Sigmoid colon (tissue), 7 donors: ENCODE results near the gene CTIF. TPM values are rescaled to one million over a fixed set of nuclear protein-coding genes. Genes with fewer than 3 reads are reported as not detected.

Experiments
- DNase-seq: peaks from one replicate; pipeline ENCODE4 v3.0.0-alpha.2; 2019
- H3K27ac ChIP-seq, 4 donors: fragments of 200-600 bp; sonication (generic); one replicate each; pipeline ENCODE4 v1.5.1; 2016 to 2019; ENCODE audit warnings: mild to moderate bottlenecking in 1 of 4
- H3K27me3 ChIP-seq, 3 donors: fragments of 200-600 bp; sonication (generic); one replicate each; pipeline ENCODE4 v1.5.1; 2019; ENCODE audit warnings: mild to moderate bottlenecking in 1 of 3
- H3K36me3 ChIP-seq, 4 donors: fragments of 200-600 bp; sonication (generic); one replicate each; pipeline ENCODE4 v1.5.1; 2016 to 2019
- H3K4me1 ChIP-seq, 4 donors: fragments of 200-600 bp; sonication (generic); one replicate each; pipeline ENCODE4 v1.5.1; 2017 to 2019
- H3K4me3 ChIP-seq, 4 donors: fragments of 200-600 bp; sonication (generic); one replicate each; pipeline ENCODE4 v1.5.1; 2017 to 2019; ENCODE audit warnings: mild to moderate bottlenecking in 2 of 4, moderate library complexity in 1 of 4
- H3K9me3 ChIP-seq, 4 donors: fragments of 200-600 bp in 3 of 4; sonication (generic) in 3 of 4; one replicate each; pipeline versions ENCODE4 v1.5.1 to v1.6.1; 2013 to 2019
- EP300 ChIP-seq, 4 donors: sonication (generic); formaldehyde crosslinking; IDR thresholded peaks; one replicate each; pipeline ENCODE4 v1.6.1; 2017; ENCODE audit warnings: antibody characterized with exemption in 4 of 4
- POLR2A ChIP-seq, 2 donors: fragments of 450-650 bp; IDR thresholded peaks; one replicate each; pipeline ENCODE4 v1.6.1; 2016; ENCODE audit warnings: antibody characterized with exemption in 2 of 2, mild to moderate bottlenecking in 2 of 2, moderate library complexity in 2 of 2
- POLR2AphosphoS5 ChIP-seq, 4 donors: sonication (generic); formaldehyde crosslinking; IDR thresholded peaks; one replicate each; pipeline ENCODE4 v1.6.1; 2017; ENCODE audit warnings: antibody characterized with exemption in 4 of 4
- WGBS, 2 donors: extraction: QIAGEN DNeasy Blood & Tissue Kit; methylation state at CpG; one replicate each; pipeline ENCODE4 v1.1.7; 2013; 5-methylcytosine and 5-hydroxymethylcytosine counted together
- intact Hi-C: fragments of 100-400 bp; cut with DNase I; formaldehyde crosslinking; loops from one replicate; pipeline ENCODE4 v1.15.1; 2023
- polyA plus RNA-seq, 3 donors: library from polyadenylated mRNA; stranded (reverse); fragments of 200-250 nt; gene quantifications; one replicate each; pipeline ENCODE4 v1.2.3, GENCODE V29; 2013
- total RNA-seq, 4 donors: library from RNA; depleted of rRNA; stranded (reverse); fragments of >200 nt; gene quantifications; one replicate each; pipeline ENCODE4 v1.1.0, GENCODE V29; 2016
- TF ChIP-seq, protein P1 (sequence below), 4 experiments: fragments of 450-650 bp in 3 of 4; fragments of 200-600 bp in 1 of 4; IDR thresholded peaks; one replicate each; pipeline ENCODE4 v1.5.1; 2016 to 2019; ENCODE audit warnings: antibody characterized with exemption in 4 of 4, mild to moderate bottlenecking in 3 of 4, moderate library complexity in 2 of 4
- donor health status: healthy with polysubstance abuse.
- donor health status: Bipolar disorder and iron deficiency.
- donor health status: healthy.

CTIF gene
- total and polyA plus RNA-seq, 7 donors = 3.6 to 65.9 (median 22.5) TPM

DNA sequence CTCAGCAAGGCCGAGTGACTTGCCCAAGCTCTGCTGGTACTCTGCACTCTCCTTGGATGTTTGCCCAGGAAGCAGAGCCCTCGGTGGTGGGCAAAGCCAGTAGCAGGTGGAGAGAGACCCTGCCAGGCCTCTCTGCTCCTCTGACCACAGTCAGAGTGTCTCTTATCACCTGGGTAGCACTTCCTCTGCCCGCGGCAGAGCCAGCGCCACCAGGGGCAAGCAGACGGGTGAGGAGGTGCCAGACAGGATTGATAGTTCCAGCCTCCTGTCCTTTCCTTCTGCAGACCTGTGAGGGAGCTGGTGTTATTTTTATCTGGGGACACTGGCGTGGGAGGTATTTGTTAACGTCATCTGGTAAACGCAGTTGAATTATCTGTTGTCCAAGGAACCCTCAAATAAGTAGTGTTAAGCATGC, 259.0 kb downstream of the CTIF start:
- intact Hi-C loops = no loop called here
- Histone ChIP-seq H3K4me3 (no peak overlapping the region), H3K27ac (peak overlapping the region in 2 of 4 donors; percentile 32 to 46), H3K36me3 (peaks cover 0 to 33% (median 3%) of the 10 kb centered on the region in 4 donors), H3K4me1 (peaks cover 0 to 11% (median 5%) of the 10 kb centered on the region in 4 donors), H3K27me3 (no peaks in the 10 kb centered on the region), H3K9me3 (no peaks in the 10 kb centered on the region)
- WGBS, 2 donors = 66 to 81% methylated on average over 9 of the region's 9 CpGs
- peak; percentile 55 for DNase-seq
- TF ChIP-seq POLR2AphosphoS5 (IDR thresholded peaks at IDR 0.05) = no peak
- TF ChIP-seq EP300 (IDR thresholded peaks at IDR 0.05) = no peak
- TF ChIP-seq, protein P1, sequence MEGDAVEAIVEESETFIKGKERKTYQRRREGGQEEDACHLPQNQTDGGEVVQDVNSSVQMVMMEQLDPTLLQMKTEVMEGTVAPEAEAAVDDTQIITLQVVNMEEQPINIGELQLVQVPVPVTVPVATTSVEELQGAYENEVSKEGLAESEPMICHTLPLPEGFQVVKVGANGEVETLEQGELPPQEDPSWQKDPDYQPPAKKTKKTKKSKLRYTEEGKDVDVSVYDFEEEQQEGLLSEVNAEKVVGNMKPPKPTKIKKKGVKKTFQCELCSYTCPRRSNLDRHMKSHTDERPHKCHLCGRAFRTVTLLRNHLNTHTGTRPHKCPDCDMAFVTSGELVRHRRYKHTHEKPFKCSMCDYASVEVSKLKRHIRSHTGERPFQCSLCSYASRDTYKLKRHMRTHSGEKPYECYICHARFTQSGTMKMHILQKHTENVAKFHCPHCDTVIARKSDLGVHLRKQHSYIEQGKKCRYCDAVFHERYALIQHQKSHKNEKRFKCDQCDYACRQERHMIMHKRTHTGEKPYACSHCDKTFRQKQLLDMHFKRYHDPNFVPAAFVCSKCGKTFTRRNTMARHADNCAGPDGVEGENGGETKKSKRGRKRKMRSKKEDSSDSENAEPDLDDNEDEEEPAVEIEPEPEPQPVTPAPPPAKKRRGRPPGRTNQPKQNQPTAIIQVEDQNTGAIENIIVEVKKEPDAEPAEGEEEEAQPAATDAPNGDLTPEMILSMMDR (IDR thresholded peaks at IDR 0.05) = no peak
- TF ChIP-seq POLR2A (IDR thresholded peaks at IDR 0.05) = no peak

DNA sequence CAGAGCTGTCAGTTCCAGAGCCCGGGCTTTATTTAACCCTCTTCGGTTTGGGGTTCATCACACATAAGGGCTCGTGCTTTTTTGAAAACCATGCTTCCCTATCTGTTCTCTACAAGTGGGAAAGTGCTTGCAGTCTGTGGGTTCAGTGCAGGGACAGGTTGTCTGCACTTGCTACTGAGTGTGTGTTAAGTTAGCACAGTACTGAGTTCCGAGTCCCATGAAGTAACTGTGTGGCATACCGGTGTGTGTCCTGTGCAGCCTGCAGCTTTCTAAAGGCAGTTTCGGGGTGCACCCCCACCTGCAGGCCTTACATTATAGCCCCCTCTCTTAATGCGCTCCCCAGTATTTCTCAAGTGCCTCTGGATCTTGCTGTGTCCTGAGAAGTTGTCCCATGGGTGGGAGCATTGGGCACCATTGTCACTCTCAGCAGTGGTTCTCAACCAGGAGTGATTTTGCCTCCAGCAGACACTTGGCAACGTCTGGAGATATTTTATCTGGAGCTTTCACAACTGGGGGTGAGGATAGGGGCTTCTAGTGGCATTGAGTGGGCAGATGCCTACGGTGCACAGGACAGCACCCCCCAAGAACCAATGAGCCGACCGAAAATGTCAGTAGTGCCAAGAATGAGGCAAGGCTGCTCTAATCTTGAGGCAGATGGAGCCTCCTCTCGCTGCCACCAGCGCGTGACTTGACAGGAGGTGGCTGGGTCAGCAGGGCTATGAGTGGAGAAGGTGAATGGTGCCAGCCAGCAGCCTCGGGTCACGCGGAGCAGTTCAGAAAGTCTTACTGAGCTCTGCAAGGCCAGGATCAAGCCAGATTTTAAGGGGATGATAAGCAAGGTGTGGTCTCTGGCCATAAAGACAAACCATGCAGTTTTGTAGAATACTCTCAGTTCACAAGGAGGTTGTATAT, 259.8 kb downstream of the CTIF start:
- intact Hi-C loops = no loop called here
- 94 to 95% methylated on average over 17 of the region's 17 CpGs for WGBS, 2 donors
- Histone ChIP-seq H3K36me3 (peaks cover 0 to 38% (median 3%) of the 10 kb centered on the region in 4 donors), H3K4me1 (peaks cover 0 to 11% (median 5%) of the 10 kb centered on the region in 4 donors), H3K9me3 (no peaks in the 10 kb centered on the region), H3K4me3 (no peak overlapping the region), H3K27ac (peak overlapping the region in 1 of 4 donors; percentile 32), H3K27me3 (no peaks in the 10 kb centered on the region)
- peak; percentile 20 for DNase-seq
- no peak for TF ChIP-seq POLR2A (IDR thresholded peaks at IDR 0.05)
- TF ChIP-seq, protein P1 (IDR thresholded peaks at IDR 0.05) = no peak
- TF ChIP-seq POLR2AphosphoS5 (IDR thresholded peaks at IDR 0.05) = no peak
- no peak for TF ChIP-seq EP300 (IDR thresholded peaks at IDR 0.05)

DNA sequence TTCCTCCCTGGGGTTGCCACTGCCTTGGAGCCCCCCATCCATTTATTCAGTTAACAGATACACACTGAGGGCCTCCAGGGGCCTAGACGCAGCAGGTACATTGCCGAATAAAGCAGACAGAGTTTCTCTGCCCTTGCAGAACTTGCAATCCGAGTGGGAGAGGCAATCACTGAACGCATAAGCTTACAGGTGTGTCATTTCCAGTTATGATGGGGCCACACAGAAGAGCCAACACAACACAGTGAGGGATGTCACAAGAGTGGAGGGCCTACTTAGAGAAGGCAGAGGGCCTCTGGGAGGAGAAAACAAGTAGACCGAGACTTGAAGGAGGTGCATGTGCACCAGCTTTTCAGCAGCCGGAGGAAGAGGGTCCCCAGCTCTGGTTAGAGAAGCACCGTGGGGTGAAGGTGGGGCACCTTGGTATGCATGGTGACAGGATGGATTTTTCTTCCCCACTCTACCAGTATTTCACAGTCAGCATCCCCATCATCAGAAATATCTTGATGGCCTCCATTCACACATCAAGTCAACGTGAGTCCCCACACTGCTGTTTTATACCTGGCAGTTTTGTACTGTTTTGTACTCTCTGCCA, 261.0 kb downstream of the CTIF start:
- intact Hi-C loops = no loop called here
- peak; percentile 30 for DNase-seq
- TF ChIP-seq, protein P1 (IDR thresholded peaks at IDR 0.05) = no peak
- TF ChIP-seq POLR2A (IDR thresholded peaks at IDR 0.05) (no peak), EP300 (IDR thresholded peaks at IDR 0.05) (no peak), POLR2AphosphoS5 (IDR thresholded peaks at IDR 0.05) (no peak)
- Histone ChIP-seq H3K27ac (no peak overlapping the region), H3K36me3 (peaks cover 0 to 48% (median 6%) of the 10 kb centered on the region in 4 donors), H3K4me3 (no peak overlapping the region), H3K4me1 (peaks cover 0 to 11% (median 5%) of the 10 kb centered on the region in 4 donors), H3K9me3 (no peaks in the 10 kb centered on the region), H3K27me3 (no peaks in the 10 kb centered on the region)
- 94 to 97% methylated on average over 8 of the region's 8 CpGs for WGBS, 2 donors

DNA sequence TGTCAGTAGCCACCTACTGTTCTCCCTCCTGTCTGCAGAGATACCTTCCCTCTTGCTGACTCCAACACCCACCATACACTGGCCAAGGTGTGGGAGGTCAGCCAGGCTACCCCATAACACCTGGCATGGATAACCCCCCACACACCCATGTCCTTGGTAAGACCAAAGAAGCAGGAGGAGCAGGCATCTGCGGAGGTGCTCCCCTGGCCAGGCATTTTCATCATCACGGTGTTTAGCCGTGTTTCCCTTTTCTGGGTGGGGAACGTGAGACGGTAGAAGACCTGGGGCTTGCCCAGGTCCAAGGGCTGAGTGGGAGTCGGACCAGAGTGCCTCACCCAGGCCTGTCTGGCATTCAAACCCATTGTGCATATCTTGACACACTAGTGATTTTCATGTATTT, 261.6 kb downstream of the CTIF start:
- H3K27ac ChIP-seq = no peak overlapping the region
- no peaks in the 10 kb centered on the region for H3K27me3 ChIP-seq
- 92 to 98% methylated on average over 6 of the region's 6 CpGs for WGBS, 2 donors
- no peak overlapping the region for H3K4me3 ChIP-seq
- intact Hi-C loops = no loop called here
- H3K4me1 ChIP-seq = peaks cover 0 to 11% (median 5%) of the 10 kb centered on the region in 4 donors
- TF ChIP-seq POLR2AphosphoS5 (IDR thresholded peaks at IDR 0.05) (no peak), EP300 (IDR thresholded peaks at IDR 0.05) (no peak), POLR2A (IDR thresholded peaks at IDR 0.05) (no peak)
- TF ChIP-seq, protein P1 (IDR thresholded peaks at IDR 0.05) = no peak
- DNase-seq = no peak
- peaks cover 0 to 51% (median 7%) of the 10 kb centered on the region in 4 donors for H3K36me3 ChIP-seq
- H3K9me3 ChIP-seq = no peaks in the 10 kb centered on the region
